IMR-90 (cell line): ENCODE data around the gene ERAP2. TPM values are rescaled to one million over a fixed set of nuclear protein-coding genes. Genes with fewer than 3 reads are reported as not detected.

Experiments
- ATAC-seq: fragments of 200-7000 bp; cut with Tn5 transposase; 2 replicates; pipeline ENCODE4 v1.9.1; 2020; ENCODE audit warnings: low read depth, mild to moderate bottlenecking, moderate library complexity
- BruUV-seq: library from RNA; stranded (reverse); fragments of 400-500 nt; replicated peaks from 2 replicates; lab custom pipeline; 2021; lab: Mats Ljungman, UMichigan
- CTCF ChIA-PET: fragments of 300-600 bp; formaldehyde crosslinking; extraction: SDS; loops from one replicate; lab custom pipeline; 2021; ENCODE audit warnings: antibody characterized with exemption; lab: Yijun Ruan, JAX
- POLR2A ChIA-PET: fragments of 300-600 bp; sonication (Branson Sonifier 250); formaldehyde crosslinking; loops from one replicate; lab custom pipeline; 2022; ENCODE audit warnings: antibody characterized with exemption; ENCODE audit not compliant: unreplicated experiment; lab: Charles Lee
- DNase-seq: peaks from one replicate; pipeline ENCODE4 v3.0.0; 2013
- H2AFZ ChIP-seq: replicated peaks from 2 replicates; pipeline ENCODE3; 2013; ENCODE audit warnings: low read length, mild to moderate bottlenecking; ENCODE audit not compliant: poor library complexity
- H2AK5ac ChIP-seq: 2 replicates; pipeline ENCODE4 v1.6.1; 2013; ENCODE audit warnings: low read depth, low read length, inconsistent platforms
- H2AK9ac ChIP-seq: replicated peaks from 2 replicates; pipeline ENCODE3; 2013; ENCODE audit warnings: mild to moderate bottlenecking, low read depth, low read length, moderate library complexity; ENCODE audit not compliant: poor library complexity
- H2BK120ac ChIP-seq: 2 replicates; pipeline ENCODE4 v1.6.1; 2013; ENCODE audit warnings: low read depth, low read length, inconsistent platforms
- H2BK15ac ChIP-seq: 3 replicates; pipeline ENCODE4 v1.6.1; 2013; ENCODE audit warnings: low read depth, low read length, inconsistent platforms
- H2BK20ac ChIP-seq: 2 replicates; pipeline ENCODE4 v1.6.1; 2013; ENCODE audit warnings: low read depth, mild to moderate bottlenecking, inconsistent platforms, low read length, moderate library complexity
- H2BK5ac ChIP-seq: 2 replicates; pipeline ENCODE4 v1.6.1; 2013; ENCODE audit warnings: mild to moderate bottlenecking, low read depth, low read length, inconsistent platforms; ENCODE audit not compliant: poor library complexity, severe bottlenecking
- H3K14ac ChIP-seq: replicated peaks from 2 replicates; pipeline ENCODE4 v1.6.1; 2013; ENCODE audit warnings: low read depth, low read length, inconsistent platforms
- H3K18ac ChIP-seq: 2 replicates; pipeline ENCODE4 v1.6.1; 2013; ENCODE audit warnings: low read depth, low read length, control low read depth
- H3K23ac ChIP-seq: 2 replicates; pipeline ENCODE4 v1.6.1; 2013; ENCODE audit warnings: low read depth, low read length, inconsistent platforms
- H3K27ac ChIP-seq: 2 replicates; pipeline ENCODE4 v1.5.1; 2013; ENCODE audit warnings: mild to moderate bottlenecking, control low read depth, low read length; ENCODE audit not compliant: insufficient read depth
- H3K27me3 ChIP-seq: 2 replicates; pipeline ENCODE4 v1.6.1; 2013; ENCODE audit warnings: low read length; ENCODE audit not compliant: control insufficient read depth, insufficient read depth
- H3K36me3 ChIP-seq: 2 replicates; pipeline ENCODE4 v1.6.1; 2013; ENCODE audit warnings: low read length, mixed read lengths; ENCODE audit not compliant: control insufficient read depth, insufficient read depth
- H3K4ac ChIP-seq: 2 replicates; pipeline ENCODE4 v1.6.1; 2013; ENCODE audit warnings: low read depth, low read length, inconsistent platforms
- H3K4me1 ChIP-seq: 2 replicates; pipeline ENCODE4 v1.6.1; 2013; ENCODE audit warnings: low read length, mixed read lengths; ENCODE audit not compliant: control insufficient read depth, insufficient read depth
- H3K4me2 ChIP-seq: 2 replicates; pipeline ENCODE4 v1.6.1; 2013; ENCODE audit warnings: low read depth, mild to moderate bottlenecking, control low read depth, low read length, moderate library complexity
- H3K4me3 ChIP-seq: 2 replicates; pipeline ENCODE4 v1.5.1; 2013; ENCODE audit warnings: low read depth, mild to moderate bottlenecking, control low read depth, low read length, moderate library complexity; ENCODE audit not compliant: insufficient read depth
- H3K56ac ChIP-seq: 2 replicates; pipeline ENCODE4 v1.6.1; 2013; ENCODE audit warnings: low read length, inconsistent platforms; ENCODE audit not compliant: insufficient read depth; ENCODE audit errors: extremely low read depth
- H3K79me1 ChIP-seq, 2 experiments: 2 replicates each; pipeline ENCODE4 v1.6.1; 2013; ENCODE audit warnings: low read length in 2 of 2, inconsistent platforms in 1 of 2, low read depth in 1 of 2
- H3K9ac ChIP-seq: 2 replicates; pipeline ENCODE4 v1.6.1; 2013; ENCODE audit warnings: low read depth, low read length, control low read depth
- H3K9me1 ChIP-seq: 2 replicates; pipeline ENCODE4 v1.6.1; 2013; ENCODE audit warnings: low read length, inconsistent platforms; ENCODE audit not compliant: insufficient read depth
- H3K9me3 ChIP-seq: 2 replicates; pipeline ENCODE4 v1.6.1; 2013; ENCODE audit warnings: low read length; ENCODE audit not compliant: control insufficient read depth, insufficient read depth
- H4K20me1 ChIP-seq: 2 replicates; pipeline ENCODE4 v1.6.1; 2013; ENCODE audit warnings: low read length, inconsistent platforms; ENCODE audit not compliant: insufficient read depth
- H4K5ac ChIP-seq: 2 replicates; pipeline ENCODE4 v1.6.1; 2013; ENCODE audit warnings: mild to moderate bottlenecking, low read depth, low read length, control low read depth
- H4K8ac ChIP-seq, 2 experiments: 2 replicates each; pipeline ENCODE4 v1.6.1; 2013; ENCODE audit warnings: low read depth in 2 of 2, low read length in 2 of 2, control low read depth in 1 of 2, inconsistent platforms in 1 of 2
- H4K91ac ChIP-seq: 2 replicates; pipeline ENCODE4 v1.6.1; 2013; ENCODE audit warnings: low read depth, low read length, inconsistent platforms; ENCODE audit not compliant: insufficient read depth
- CEBPB ChIP-seq: IDR thresholded peaks from 2 replicates; pipeline ENCODE4 v1.6.1; 2012; ENCODE audit warnings: low read depth, low read length, improper control_type of control experiment
- FOS ChIP-seq: fragments of 150-350 bp; IDR thresholded peaks from 2 replicates; pipeline ENCODE4 v1.6.1; 2016; ENCODE audit warnings: low read depth, low read length
- MAFK ChIP-seq: IDR thresholded peaks from 2 replicates; pipeline ENCODE4 v1.6.1; 2012; ENCODE audit warnings: low read depth, low read length, improper control_type of control experiment
- NFE2L2 ChIP-seq: fragments of 150-350 bp; IDR thresholded peaks from 2 replicates; pipeline ENCODE4 v1.6.1; 2016; ENCODE audit warnings: low read depth, mild to moderate bottlenecking, low read length
- RCOR1 ChIP-seq: IDR thresholded peaks from 2 replicates; pipeline ENCODE4 v1.6.1; 2012; ENCODE audit warnings: mild to moderate bottlenecking, low read length, improper control_type of control experiment; ENCODE audit not compliant: insufficient replicate concordance
- SMC3 ChIP-seq: fragments of 150-350 bp; IDR thresholded peaks from 2 replicates; pipeline ENCODE4 v1.6.1; 2016; ENCODE audit warnings: low read depth, mild to moderate bottlenecking, antibody characterized with exemption, low read length, moderate library complexity
- WGBS, 2 experiments: methylation state at CpG; one replicate each; pipeline versions ENCODE4 v1.1.5 to v1.1.7; 2013; ENCODE audit warnings: missing lambda C conversion rate in 2 of 2; ENCODE audit not compliant: insufficient read length in 1 of 2; ENCODE audit errors: extremely low coverage in 2 of 2; 5-methylcytosine and 5-hydroxymethylcytosine counted together
- dilution Hi-C: fragments of 300-500 bp; cut with HindIII; formaldehyde crosslinking; loops from one replicate; pipeline ENCODE4 v1.14.3; 2018; ENCODE audit warnings: low sequenced_read_pairs; ENCODE audit not compliant: unreplicated experiment
- in situ Hi-C: fragments of 300-500 bp; cut with MboI; formaldehyde crosslinking; loops from 3 replicates; pipeline ENCODE4 v1.14.3; 2019; ENCODE audit warnings: low sequenced_read_pairs, inconsistent platforms, mixed read lengths
- intact Hi-C: fragments of 100-400 bp; cut with micrococcal nuclease; formaldehyde crosslinking; loops from 2 replicates; pipeline ENCODE4 v1.10.0; 2022
- polyA plus RNA-seq, 3 experiments: library from polyadenylated mRNA; depleted of rRNA; stranded (reverse); fragments of >200 nt; gene quantifications; 2 replicates each; pipeline ENCODE4 v1.2.3, GENCODE V29; 2012; ENCODE audit warnings: low replicate concordance in 1 of 3
- total RNA-seq: library from RNA; depleted of rRNA; stranded (reverse); fragments of >200 nt; gene quantifications from 2 replicates; pipeline ENCODE4 v1.2.3, GENCODE V29; 2012
- TF ChIP-seq, protein P1 (sequence below): fragments of 150-350 bp; IDR thresholded peaks from 2 replicates; pipeline ENCODE4 v1.6.1; 2017; ENCODE audit warnings: mild to moderate bottlenecking, antibody characterized with exemption, low read length, low read depth
- TF ChIP-seq, protein P2 (sequence below): fragments of 150-350 bp; IDR thresholded peaks from 2 replicates; pipeline ENCODE4 v1.6.1; 2016; ENCODE audit warnings: low read depth, mild to moderate bottlenecking, low read length, moderate library complexity, borderline replicate concordance

Gene ERAP2
- total and polyA plus RNA-seq, 2 of the 4 experiments (the other 2 are of a cell fraction) = 10.6 to 21.3 TPM

- Histone ChIP-seq H3K56ac (no peak overlapping the region), H3K27me3 (no peaks in the 10 kb centered on the region), H3K9me3 (no peaks in the 10 kb centered on the region), H3K4ac (no peak overlapping the region), H2BK20ac (no peak overlapping the region), H3K79me1 (peaks cover 11 to 40% of the 10 kb centered on the region in 2 experiments), H2BK120ac (no peak overlapping the region), H4K8ac (no peak overlapping the region; a peak in 1 of 4 replicates), H2AK5ac (no peak overlapping the region), H3K4me1 (peaks cover 7% of the 10 kb centered on the region), H2AK9ac (no peak overlapping the region), H3K27ac (no peak overlapping the region), H3K18ac (no peak overlapping the region), H2BK5ac (no peak overlapping the region), H2BK15ac (no peak overlapping the region), H3K14ac (no peak overlapping the region), H4K20me1 (no peaks in the 10 kb centered on the region), H3K4me2 (no peak overlapping the region), H3K23ac (no peak overlapping the region), H4K5ac (no peak overlapping the region), H3K4me3 (no peak overlapping the region), H3K36me3 (no peaks in the 10 kb centered on the region), H4K91ac (no peak overlapping the region), H3K9ac (no peak overlapping the region), H3K9me1 (peaks cover 9% of the 10 kb centered on the region), H2AFZ (no peak overlapping the region)
- DNase-seq (no peak), ATAC-seq (no peak)
- no TSS peak for BruUV-seq
- POLR2A ChIA-PET = no interaction called here
- TF ChIP-seq SMC3 = no peak
- TF ChIP-seq MAFK = no peak
- no peak for TF ChIP-seq RCOR1
- TF ChIP-seq, protein P1, sequence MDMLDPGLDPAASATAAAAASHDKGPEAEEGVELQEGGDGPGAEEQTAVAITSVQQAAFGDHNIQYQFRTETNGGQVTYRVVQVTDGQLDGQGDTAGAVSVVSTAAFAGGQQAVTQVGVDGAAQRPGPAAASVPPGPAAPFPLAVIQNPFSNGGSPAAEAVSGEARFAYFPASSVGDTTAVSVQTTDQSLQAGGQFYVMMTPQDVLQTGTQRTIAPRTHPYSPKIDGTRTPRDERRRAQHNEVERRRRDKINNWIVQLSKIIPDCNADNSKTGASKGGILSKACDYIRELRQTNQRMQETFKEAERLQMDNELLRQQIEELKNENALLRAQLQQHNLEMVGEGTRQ = no peak
- TF ChIP-seq FOS = no peak
- TF ChIP-seq CEBPB = no peak
- TF ChIP-seq NFE2L2 = no peak
- TF ChIP-seq, protein P2, sequence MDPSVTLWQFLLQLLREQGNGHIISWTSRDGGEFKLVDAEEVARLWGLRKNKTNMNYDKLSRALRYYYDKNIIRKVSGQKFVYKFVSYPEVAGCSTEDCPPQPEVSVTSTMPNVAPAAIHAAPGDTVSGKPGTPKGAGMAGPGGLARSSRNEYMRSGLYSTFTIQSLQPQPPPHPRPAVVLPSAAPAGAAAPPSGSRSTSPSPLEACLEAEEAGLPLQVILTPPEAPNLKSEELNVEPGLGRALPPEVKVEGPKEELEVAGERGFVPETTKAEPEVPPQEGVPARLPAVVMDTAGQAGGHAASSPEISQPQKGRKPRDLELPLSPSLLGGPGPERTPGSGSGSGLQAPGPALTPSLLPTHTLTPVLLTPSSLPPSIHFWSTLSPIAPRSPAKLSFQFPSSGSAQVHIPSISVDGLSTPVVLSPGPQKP = no peak
- intact Hi-C loops (no loop called here), in situ Hi-C loops (no loop called here), dilution Hi-C loops (no loop called here)
- WGBS, 2 experiments = no CpG with 5 or more reads among the region's 1 CpG
- CTCF ChIA-PET = no interaction called here
Observed at GRCh38 chr5:96967400-96967799, 91.1 kb downstream of the ERAP2 start.
